ENCODE measurements around the gene FGF12. TPM values are rescaled to one million over a fixed set of nuclear protein-coding genes. Genes with fewer than 3 reads are reported as not detected.
"Not testable (repeated sequence)": the region's sequence is repeated elsewhere in the genome, so short reads cannot be mapped to it uniquely, and the experiment has no call there.

Gene FGF12
- polyA plus RNA-seq, 2 of the 4 experiments (the other 2 are of a cell fraction) = 0.63 to 1.1 TPM

GRCh38 chr3:192747746-192748145 is 20.4 kb upstream of the FGF12 start (continued):
- TF ChIP-seq SREBF2 (IDR thresholded peaks at IDR 0.05) (no peak), HOXB13 (CRISPR knock-in tag; IDR thresholded peaks at IDR 0.05; ENCODE audit: low read depth) (no peak), ZFP36 (IDR thresholded peaks at IDR 0.05; ENCODE audit: borderline replicate concordance, partially characterized antibody) (no peak)

- ATAC-seq (no peak), FAIRE-seq (no peak)
- CTCF ChIA-PET = no interaction called here
Observed at GRCh38 chr3:192747145-192747544, 19.8 kb upstream of the FGF12 start.

GRCh38 chr3:192745150-192745549 is 17.8 kb upstream of the FGF12 start:
- ChIA-PET CTCF (no interaction called here), POLR2A (no interaction called here)
- no peak overlapping the region for H3K27ac ChIP-seq
- no peak overlapping the region for H3K4me2 ChIP-seq
- ATAC-seq (no peak), FAIRE-seq (no peak), DNase-seq (ENCODE audit: low read depth in 1 of 2, low spot score in 1 of 2) (no peak)
- no peak overlapping the region for H3K4me3 ChIP-seq
- H3K4me1 ChIP-seq = no peaks in the 10 kb centered on the region
- TF ChIP-seq NFE2L2 (conservative IDR thresholded peaks at IDR 0.05; ENCODE audit: low read length) = no peak
- no peak for TF ChIP-seq USF2 (IDR thresholded peaks at IDR 0.05)
- no peak for TF ChIP-seq PBX3 (IDR thresholded peaks at IDR 0.05)
- no peak for TF ChIP-seq NPAS2 (CRISPR knock-in tag; IDR thresholded peaks at IDR 0.05; ENCODE audit: borderline replicate concordance)
- TF ChIP-seq CHD2 (IDR thresholded peaks at IDR 0.05; ENCODE audit: low read length, partially characterized antibody) = no peak
- TF ChIP-seq EHMT2 (IDR thresholded peaks at IDR 0.05; ENCODE audit: low read depth) = no peak
- TF ChIP-seq EP300 (IDR thresholded peaks at IDR 0.05) = no peak
- TF ChIP-seq BHLHE40 (IDR thresholded peaks at IDR 0.05; ENCODE audit: low read depth, low read length) = no peak
- WGBS (ENCODE audit: missing lambda C conversion rate) = 22% methylated on average over 3 of the region's 7 CpGs
- H3K9me3 ChIP-seq = no peaks in the 10 kb centered on the region

More at GRCh38 chr3:192747145-192747544, 19.8 kb upstream of the FGF12 start:
- POLR2A ChIA-PET = no interaction called here
- Histone ChIP-seq H3K4me2 (no peak overlapping the region), H3K27ac (no peak overlapping the region), H3K4me1 (no peaks in the 10 kb centered on the region), H3K4me3 (no peak overlapping the region), H3K9me3 (no peaks in the 10 kb centered on the region)
- no peak for TF ChIP-seq EP300 (IDR thresholded peaks at IDR 0.05)
- no peak for TF ChIP-seq PHF8 (IDR thresholded peaks at IDR 0.05; ENCODE audit: borderline replicate concordance, low read depth)
- no peak for DNase-seq (ENCODE audit: low read depth in 1 of 2, low spot score in 1 of 2)
- WGBS (ENCODE audit: missing lambda C conversion rate) = 0% methylated on average over 1 of the region's 1 CpG

GRCh38 chr3:192744604-192745003 is 17.3 kb upstream of the FGF12 start:
- H3K4me3 ChIP-seq, CTCF ChIA-PET: not testable (repeated sequence)

GRCh38 chr3:192737506-192737905 is 10.2 kb upstream of the FGF12 start:
- TF ChIP-seq PHF8 (IDR thresholded peaks at IDR 0.05; ENCODE audit: borderline replicate concordance, low read depth) = no peak
- no peak for TF ChIP-seq RFX5 (IDR thresholded peaks at IDR 0.05)
- TF ChIP-seq EP300 (IDR thresholded peaks at IDR 0.05) = no peak
- no peak for TF ChIP-seq HDAC2 (IDR thresholded peaks at IDR 0.05)
- TF ChIP-seq SMC3 (IDR thresholded peaks at IDR 0.05) = no peak
- no peak for TF ChIP-seq MAZ (IDR thresholded peaks at IDR 0.05; ENCODE audit: borderline replicate concordance, low read depth, low read length)
- no peak for TF ChIP-seq HOXA7 (CRISPR knock-in tag; IDR thresholded peaks at IDR 0.05)
- no peak for TF ChIP-seq CHD4 (IDR thresholded peaks at IDR 0.05; ENCODE audit: borderline replicate concordance)
- TF ChIP-seq EHMT2 (IDR thresholded peaks at IDR 0.05; ENCODE audit: low read depth) = no peak
- ATAC-seq (no peak), FAIRE-seq (no peak), DNase-seq (ENCODE audit: low read depth in 1 of 2, low spot score in 1 of 2) (no peak)
- Histone ChIP-seq H3K27ac (no peak overlapping the region), H3K4me1 (no peaks in the 10 kb centered on the region), H3K9me3 (no peaks in the 10 kb centered on the region), H3K4me3 (no peak overlapping the region), H3K4me2 (no peak overlapping the region)
- ChIA-PET POLR2A (no interaction called here), CTCF (interaction anchor here (0.9 kb wide), 1 partner anchor 9 kb away, joined by 3 read pairs; no protein-coding TSS in a partner anchor)

More at GRCh38 chr3:192744604-192745003, 17.3 kb upstream of the FGF12 start:
- H3K27ac ChIP-seq; H3K9me3 ChIP-seq; ATAC-seq; DNase-seq (ENCODE audit: low read depth in 1 of 2, low spot score in 1 of 2); H3K4me1 ChIP-seq; H3K4me2 ChIP-seq; POLR2A ChIA-PET; FAIRE-seq: not testable (repeated sequence)
- WGBS (ENCODE audit: missing lambda C conversion rate) = 17% methylated on average over 7 of the region's 19 CpGs

All from A549 (cell line).